SK-N-MC (cell line): Measurements from ENCODE around the gene SPDYE2B.
"Not testable (repeated sequence)": the region's sequence is repeated elsewhere in the genome, so short reads cannot be mapped to it uniquely, and the experiment has no call there.

ENCODE experiments used
- EZH2 ChIP-seq: fragments of 200-600 bp; sonication (generic); IDR thresholded peaks from one replicate; pipeline ENCODE4 v1.6.1; 2017; ENCODE audit warnings: antibody characterized with exemption
- FOXP2 ChIP-seq: optimal IDR thresholded peaks from 2 replicates; pipeline ENCODE3; 2011; ENCODE audit warnings: mild to moderate bottlenecking, moderate library complexity; ENCODE audit not compliant: insufficient read depth; ENCODE audit errors: extremely low read length, control extremely low read depth
- POLR2AphosphoS5 ChIP-seq: IDR thresholded peaks from 2 replicates; pipeline ENCODE4 v1.6.1; 2012; ENCODE audit warnings: mild to moderate bottlenecking, low read depth, low read length, borderline replicate concordance

DNA sequence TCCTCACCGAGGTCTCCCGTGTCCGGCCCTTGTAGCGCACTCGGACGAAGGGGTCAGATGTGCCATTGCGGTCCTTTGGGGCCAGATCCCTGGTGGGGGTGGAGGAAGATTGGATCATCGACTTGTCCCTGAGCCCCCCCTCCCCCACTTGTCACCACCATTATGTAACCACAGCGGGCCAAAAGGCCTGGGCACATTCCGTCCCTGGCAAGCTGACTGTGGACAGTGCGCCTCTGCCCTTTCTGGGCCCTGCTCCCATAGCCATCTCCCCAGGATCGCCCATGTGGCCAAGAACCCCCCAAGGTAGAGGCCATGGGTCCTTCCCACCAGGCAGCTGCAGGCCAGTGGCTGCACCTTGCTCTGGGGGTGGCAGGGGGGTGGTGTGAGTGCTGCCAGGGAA lies 47.8 kb upstream of the SPDYE2B start:
- not testable (repeated sequence) for TF ChIP-seq EZH2, POLR2AphosphoS5, FOXP2
